ENCODE measurements around the gene TRAPPC10. TPM values are rescaled to one million over a fixed set of nuclear protein-coding genes. Genes with fewer than 3 reads are reported as not detected.

Gene TRAPPC10
- polyA plus RNA-seq, 1 of the 3 experiments (the other 2 are of a cell fraction) = 17.5 TPM

DNA sequence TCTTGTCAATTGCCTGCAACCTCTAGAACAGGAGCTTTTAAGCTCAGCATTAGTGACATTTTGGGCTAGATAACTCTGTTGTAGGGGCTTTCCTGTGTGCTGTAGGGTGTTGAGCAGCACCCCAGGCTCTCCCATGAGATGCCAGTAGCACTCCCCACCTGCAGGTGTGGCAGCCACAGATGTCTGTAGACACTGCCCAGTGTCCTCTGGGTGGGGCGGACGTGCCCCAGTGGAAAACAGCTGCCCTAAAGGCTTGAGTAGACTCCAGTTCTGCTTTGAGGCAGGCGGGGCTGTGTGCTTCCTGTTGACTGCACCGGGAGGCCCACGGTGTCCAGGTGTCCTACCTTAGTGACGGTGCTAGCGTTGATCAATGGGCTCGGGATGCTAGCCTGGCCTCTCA lies 78.2 kb downstream of the TRAPPC10 start:
- ChIA-PET POLR2A (no interaction called here), CTCF (interaction anchor here (1.4 kb wide), 1 partner anchor 280 kb away, joined by 3 read pairs; no protein-coding TSS in a partner anchor)
- peaks cover 37 to 72% of the 10 kb centered on the region in 2 experiments for H3K36me3 ChIP-seq (replicated peaks in 1 of 2; ENCODE audit: control insufficient read depth in 1 of 2, insufficient read depth in 2 of 2, low read length in 1 of 2)
- no peak overlapping the region for H3K4me2 ChIP-seq
- H4K20me1 ChIP-seq (ENCODE audit: insufficient read depth) = no peaks in the 10 kb centered on the region
- WGBS (ENCODE audit: low lambda C conversion rate) = 100% methylated on average over 3 of the region's 8 CpGs
- H3K4me3 ChIP-seq (ENCODE audit: low read depth in 2 of 2, low read length in 1 of 2) = no peak overlapping the region
- H3F3A ChIP-seq (replicated peaks; ENCODE audit: insufficient read depth) = peaks cover 6% of the 10 kb centered on the region
- TF ChIP-seq TAF1 (IDR thresholded peaks at IDR 0.05; ENCODE audit: borderline replicate concordance, low read depth, low read length) (no peak), YY1 (IDR thresholded peaks at IDR 0.05; ENCODE audit: low read depth) (no peak), FOXJ3 (CRISPR knock-in tag; IDR thresholded peaks at IDR 0.05) (no peak), GATA2 (CRISPR knock-in tag; IDR thresholded peaks at IDR 0.05) (no peak), MEF2A (IDR thresholded peaks at IDR 0.05; ENCODE audit: borderline replicate concordance, low read depth) (no peak), FOSL2 (IDR thresholded peaks at IDR 0.05; ENCODE audit: borderline replicate concordance, low read depth) (no peak), ELF1 (IDR thresholded peaks at IDR 0.05) (no peak), TEAD4 (IDR thresholded peaks at IDR 0.05; ENCODE audit: borderline replicate concordance, insufficient read depth) (no peak), GABPA (IDR thresholded peaks at IDR 0.05; ENCODE audit: low read depth) (no peak)
- H3K27ac ChIP-seq (ENCODE audit: low read depth in 2 of 2, low read length in 1 of 2) = no peak overlapping the region
- no peak for DNase-seq
- H3K4me1 ChIP-seq (ENCODE audit: control insufficient read depth in 1 of 2, insufficient read depth in 2 of 2, low read depth in 1 of 2, low read length in 1 of 2) = no peaks in the 10 kb centered on the region
- H3K9ac ChIP-seq = no peak overlapping the region
- no peaks in the 10 kb centered on the region for H3K27me3 ChIP-seq (ENCODE audit: insufficient read depth)
- H2AFZ ChIP-seq (ENCODE audit: low read depth) = no peak overlapping the region
- H3K9me3 ChIP-seq = no peaks in the 10 kb centered on the region
- no peaks in the 10 kb centered on the region for H3K9me2 ChIP-seq
- peaks cover 7% of the 10 kb centered on the region; the same call in 1 of the 2 replicates for H3K79me2 ChIP-seq (ENCODE audit: insufficient read depth)

DNA sequence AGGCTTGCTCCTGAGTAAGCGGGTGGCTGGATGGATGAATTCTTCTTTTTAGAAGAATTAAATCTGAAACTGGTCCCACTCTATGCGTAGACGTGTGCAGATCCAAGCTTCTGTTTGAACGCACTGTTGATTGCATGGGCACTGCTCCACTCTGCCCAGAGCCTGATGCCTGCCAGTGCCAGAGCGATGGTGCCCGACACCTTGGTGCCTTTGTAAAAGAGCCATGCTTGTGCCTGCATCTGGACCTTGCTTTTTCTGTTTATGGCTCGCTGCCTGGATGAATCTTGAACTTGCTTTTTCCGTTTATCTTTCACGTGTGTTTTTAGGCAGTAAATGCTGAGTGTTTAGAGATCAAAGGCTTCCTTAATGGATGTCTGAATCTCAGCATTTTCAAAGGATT lies 80.1 kb downstream of the TRAPPC10 start:
- Histone ChIP-seq H3K4me1 (ENCODE audit: control insufficient read depth in 1 of 2, insufficient read depth in 2 of 2, low read depth in 1 of 2, low read length in 1 of 2) (no peaks in the 10 kb centered on the region), H3K27me3 (ENCODE audit: insufficient read depth) (no peaks in the 10 kb centered on the region), H3K4me3 (ENCODE audit: low read depth in 2 of 2, low read length in 1 of 2) (no peak overlapping the region), H3K9me3 (no peaks in the 10 kb centered on the region), H3K27ac (ENCODE audit: low read depth in 2 of 2, low read length in 1 of 2) (no peak overlapping the region), H3K36me3 (replicated peaks in 1 of 2; ENCODE audit: control insufficient read depth in 1 of 2, insufficient read depth in 2 of 2, low read length in 1 of 2) (peaks cover 33 to 54% of the 10 kb centered on the region in 2 experiments), H2AFZ (ENCODE audit: low read depth) (no peak overlapping the region), H3K9me2 (no peaks in the 10 kb centered on the region), H3K4me2 (no peak overlapping the region), H3K9ac (no peak overlapping the region), H4K20me1 (ENCODE audit: insufficient read depth) (no peaks in the 10 kb centered on the region), H3F3A (replicated peaks; ENCODE audit: insufficient read depth) (peaks cover 6% of the 10 kb centered on the region), H3K79me2 (ENCODE audit: insufficient read depth) (peaks cover 6% of the 10 kb centered on the region; the same call in 1 of the 2 replicates)
- TF ChIP-seq, protein P1, sequence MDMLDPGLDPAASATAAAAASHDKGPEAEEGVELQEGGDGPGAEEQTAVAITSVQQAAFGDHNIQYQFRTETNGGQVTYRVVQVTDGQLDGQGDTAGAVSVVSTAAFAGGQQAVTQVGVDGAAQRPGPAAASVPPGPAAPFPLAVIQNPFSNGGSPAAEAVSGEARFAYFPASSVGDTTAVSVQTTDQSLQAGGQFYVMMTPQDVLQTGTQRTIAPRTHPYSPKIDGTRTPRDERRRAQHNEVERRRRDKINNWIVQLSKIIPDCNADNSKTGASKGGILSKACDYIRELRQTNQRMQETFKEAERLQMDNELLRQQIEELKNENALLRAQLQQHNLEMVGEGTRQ (IDR thresholded peaks at IDR 0.05; ENCODE audit: borderline replicate concordance, low read depth, low read length) = no peak
- TF ChIP-seq ZBTB33 (IDR thresholded peaks at IDR 0.05; ENCODE audit: borderline replicate concordance, low read depth) (no peak), TCF12 (IDR thresholded peaks at IDR 0.05) (no peak), FOSL2 (IDR thresholded peaks at IDR 0.05; ENCODE audit: borderline replicate concordance, low read depth) (no peak), SIN3A (IDR thresholded peaks at IDR 0.05; ENCODE audit: borderline replicate concordance, low read depth, low read length) (no peak), MAX (IDR thresholded peaks at IDR 0.05; ENCODE audit: low read depth) (no peak), NRF1 (IDR thresholded peaks at IDR 0.05; ENCODE audit: low read depth, low read length) (no peak), EP300 (IDR thresholded peaks at IDR 0.05; ENCODE audit: borderline replicate concordance in 1 of 2, low read depth in 1 of 2, low read length in 1 of 2) (no peak), NFIC (IDR thresholded peaks at IDR 0.05; ENCODE audit: borderline replicate concordance) (no peak), ELF1 (IDR thresholded peaks at IDR 0.05) (no peak), JUND (IDR thresholded peaks at IDR 0.05) (no peak)
- TF ChIP-seq, protein P2, sequence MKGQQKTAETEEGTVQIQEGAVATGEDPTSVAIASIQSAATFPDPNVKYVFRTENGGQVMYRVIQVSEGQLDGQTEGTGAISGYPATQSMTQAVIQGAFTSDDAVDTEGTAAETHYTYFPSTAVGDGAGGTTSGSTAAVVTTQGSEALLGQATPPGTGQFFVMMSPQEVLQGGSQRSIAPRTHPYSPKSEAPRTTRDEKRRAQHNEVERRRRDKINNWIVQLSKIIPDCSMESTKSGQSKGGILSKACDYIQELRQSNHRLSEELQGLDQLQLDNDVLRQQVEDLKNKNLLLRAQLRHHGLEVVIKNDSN (IDR thresholded peaks at IDR 0.05; ENCODE audit: borderline replicate concordance, low read depth) = no peak
- no peak for DNase-seq
- WGBS (ENCODE audit: low lambda C conversion rate) = 97% methylated on average over 9 of the region's 9 CpGs
- ChIA-PET CTCF (interaction anchor here (1.0 kb wide), 1 partner anchor 17 kb away, joined by 3 read pairs; no protein-coding TSS in a partner anchor), POLR2A (no interaction called here)
